GM12875 (cell line): ENCODE data around the gene TAS2R42.

Experiments used
- H3K4me3 ChIP-seq: one replicate; pipeline ENCODE4 v1.5.1; 2011; ENCODE audit warnings: low read depth, low read length, control low read depth
- CTCF ChIP-seq: IDR thresholded peaks from 2 replicates; pipeline ENCODE4 v1.5.1; 2011; ENCODE audit warnings: low read depth, mild to moderate bottlenecking, control low read depth, inconsistent platforms, low read length, moderate library complexity, borderline replicate concordance; ENCODE audit not compliant: insufficient read depth

Gene TAS2R42

GRCh38 chr12:11147420-11147819, 39.3 kb downstream of the TAS2R42 start:
- TF ChIP-seq CTCF: no peak
- no peak overlapping the region for H3K4me3 ChIP-seq

GRCh38 chr12:11144297-11144696, 42.4 kb downstream of the TAS2R42 start:
- no peak for TF ChIP-seq CTCF
- no peak overlapping the region for H3K4me3 ChIP-seq

- no peak for TF ChIP-seq CTCF
Measured at GRCh38 chr12:11143352-11143751, 43.4 kb downstream of the TAS2R42 start.

GRCh38 chr12:11136075-11136474, 50.7 kb downstream of the TAS2R42 start:
- H3K4me3 ChIP-seq: no peak overlapping the region
- no peak for TF ChIP-seq CTCF

More at GRCh38 chr12:11143352-11143751, 43.4 kb downstream of the TAS2R42 start:
- H3K4me3 ChIP-seq: no peak overlapping the region
